ENCODE measurements around the gene DOCK4. TPM values are rescaled to one million over a fixed set of nuclear protein-coding genes. Genes with fewer than 3 reads are reported as not detected.

Gene DOCK4
- polyA plus RNA-seq, 1 donor (not counting 4 experiments of a cell fraction or from before 2014, with no cell fraction given): 13.9 TPM

- no peaks in the 10 kb centered on the region for H3K9me3 ChIP-seq (ENCODE audit: control insufficient read depth, low read depth, low read length)
- H3K27me3 ChIP-seq (ENCODE audit: control insufficient read depth, extremely low read depth, insufficient read depth, low read length): no peaks in the 10 kb centered on the region
- H4K20me1 ChIP-seq (ENCODE audit: control insufficient read depth, extremely low read depth, insufficient read depth, low read length): no peaks in the 10 kb centered on the region
- H3K36me3 ChIP-seq (ENCODE audit: control insufficient read depth in 2 of 2, extremely low read depth in 1 of 2, insufficient read depth in 2 of 2, low read length in 2 of 2): no peaks in the 10 kb centered on the region
- H3K4me2 ChIP-seq (ENCODE audit: control insufficient read depth, extremely low read depth, insufficient read depth, low read depth, low read length): no peak overlapping the region
- H3K9ac ChIP-seq (ENCODE audit: control insufficient read depth, extremely low read depth, insufficient read depth, low read length): no peak overlapping the region
- H2AFZ ChIP-seq (ENCODE audit: control insufficient read depth, low read length): no peak overlapping the region
- TF ChIP-seq CTCF (optimal IDR thresholded peaks at IDR 0.05 in 1 of 3, IDR thresholded peaks at IDR 0.05 in 1 of 3, conservative IDR thresholded peaks at IDR 0.05 in 1 of 3; ENCODE audit: extremely low read depth in 1 of 3, insufficient read depth in 2 of 3, low read length in 3 of 3) (no peak), EZH2 (IDR thresholded peaks at IDR 0.05; ENCODE audit: low read length) (no peak)
- dilution Hi-C loops (cut with MboI; ENCODE audit: extremely low pct_ligation_motif_present, low sequenced_read_pairs): no loop called here
- DNase-seq (ENCODE audit: low read depth, low spot score) (no peak), FAIRE-seq (no peak)
- no peak overlapping the region for H3K4me3 ChIP-seq (ENCODE audit: control insufficient read depth in 2 of 3, extremely low read depth in 1 of 3, insufficient read depth in 2 of 3, low read depth in 1 of 3, low read length in 3 of 3)
- H3K27ac ChIP-seq (ENCODE audit: control insufficient read depth, insufficient read depth, low read length): no peak overlapping the region
- no peaks in the 10 kb centered on the region for H3K4me1 ChIP-seq (ENCODE audit: control insufficient read depth, extremely low read depth, insufficient read depth, low read length)
- peaks cover 2% of the 10 kb centered on the region for H3K79me2 ChIP-seq (ENCODE audit: control insufficient read depth, insufficient read depth, low read length)
- H3K9me1 ChIP-seq (ENCODE audit: control insufficient read depth, extremely low read depth, insufficient read depth, low read length): no peaks in the 10 kb centered on the region
Observed at GRCh38 chr7:112015146-112015545, 191.1 kb downstream of the DOCK4 start.

GRCh38 chr7:112014347-112014746, 191.9 kb downstream of the DOCK4 start:
- H3K9me3 ChIP-seq (ENCODE audit: control insufficient read depth, low read depth, low read length): no peaks in the 10 kb centered on the region
- no peaks in the 10 kb centered on the region for H3K36me3 ChIP-seq (ENCODE audit: control insufficient read depth in 2 of 2, extremely low read depth in 1 of 2, insufficient read depth in 2 of 2, low read length in 2 of 2)
- no peak overlapping the region for H3K9ac ChIP-seq (ENCODE audit: control insufficient read depth, extremely low read depth, insufficient read depth, low read length)
- FAIRE-seq (no peak), DNase-seq (ENCODE audit: low read depth, low spot score) (no peak)
- H3K4me3 ChIP-seq (ENCODE audit: control insufficient read depth in 2 of 3, extremely low read depth in 1 of 3, insufficient read depth in 2 of 3, low read depth in 1 of 3, low read length in 3 of 3): no peak overlapping the region
- H3K27ac ChIP-seq (ENCODE audit: control insufficient read depth, insufficient read depth, low read length): no peak overlapping the region
- no peaks in the 10 kb centered on the region for H4K20me1 ChIP-seq (ENCODE audit: control insufficient read depth, extremely low read depth, insufficient read depth, low read length)
- no peak for TF ChIP-seq CTCF (optimal IDR thresholded peaks at IDR 0.05 in 1 of 3, IDR thresholded peaks at IDR 0.05 in 1 of 3, conservative IDR thresholded peaks at IDR 0.05 in 1 of 3; ENCODE audit: extremely low read depth in 1 of 3, insufficient read depth in 2 of 3, low read length in 3 of 3)
- TF ChIP-seq EZH2 (IDR thresholded peaks at IDR 0.05; ENCODE audit: low read length): no peak
- H3K9me1 ChIP-seq (ENCODE audit: control insufficient read depth, extremely low read depth, insufficient read depth, low read length): no peaks in the 10 kb centered on the region
- no peaks in the 10 kb centered on the region for H3K27me3 ChIP-seq (ENCODE audit: control insufficient read depth, extremely low read depth, insufficient read depth, low read length)
- H3K79me2 ChIP-seq (ENCODE audit: control insufficient read depth, insufficient read depth, low read length): peaks cover 2% of the 10 kb centered on the region
- H2AFZ ChIP-seq (ENCODE audit: control insufficient read depth, low read length): no peak overlapping the region
- dilution Hi-C loops (cut with MboI; ENCODE audit: extremely low pct_ligation_motif_present, low sequenced_read_pairs): no loop called here
- H3K4me2 ChIP-seq (ENCODE audit: control insufficient read depth, extremely low read depth, insufficient read depth, low read depth, low read length): no peak overlapping the region
- no peaks in the 10 kb centered on the region for H3K4me1 ChIP-seq (ENCODE audit: control insufficient read depth, extremely low read depth, insufficient read depth, low read length)
